ENCODE data around the gene CFAP251. TPM values are rescaled to one million over a fixed set of nuclear protein-coding genes. Genes with fewer than 3 reads are reported as not detected.
"Not testable (repeated sequence)": the region's sequence is repeated elsewhere in the genome, so short reads cannot be mapped to it uniquely, and the experiment has no call there.

CFAP251 gene
- total RNA-seq, 1 donor from 2014 or later = 2.6 TPM

- DNase-seq (ENCODE audit: low read depth in 2 of 2) = no peak
These were observed 15.2 kb upstream of the CFAP251 start for GRCh38 chr12:121903202-121903601.

- DNase-seq (ENCODE audit: low read depth in 2 of 2) = no peak
These were observed 12.6 kb upstream of the CFAP251 start for GRCh38 chr12:121905746-121906145.

- DNase-seq (ENCODE audit: low read depth in 2 of 2) = no peak
These were observed 9.7 kb upstream of the CFAP251 start for GRCh38 chr12:121908702-121909101.

GRCh38 chr12:121911824-121912585 is 6.4 kb upstream of the CFAP251 start:
- no peak for DNase-seq (ENCODE audit: low read depth in 2 of 2)

- DNase-seq (ENCODE audit: low read depth in 2 of 2) = no peak
These were observed 2.5 kb upstream of the CFAP251 start for GRCh38 chr12:121915841-121916321.

GRCh38 chr12:121916719-121917118 is 1.7 kb upstream of the CFAP251 start:
- DNase-seq (ENCODE audit: low read depth in 2 of 2) = peak; percentile 52 to 60

- DNase-seq (ENCODE audit: low read depth in 2 of 2) = no peak
These were observed 267 bp downstream of the CFAP251 start for GRCh38 chr12:121918679-121919038.

GRCh38 chr12:121921066-121921465 is 2.7 kb downstream of the CFAP251 start:
- DNase-seq (ENCODE audit: low read depth in 2 of 2) = no peak

GRCh38 chr12:121925358-121925695 is 6.9 kb downstream of the CFAP251 start:
- peak in 1 of 2 donors; percentile 75 for DNase-seq (ENCODE audit: low read depth in 2 of 2)

- DNase-seq (ENCODE audit: low read depth in 2 of 2) = no peak
These were observed 8.7 kb downstream of the CFAP251 start for GRCh38 chr12:121926874-121927706.

- DNase-seq (ENCODE audit: low read depth in 2 of 2) = no peak
These were observed 9.4 kb downstream of the CFAP251 start for GRCh38 chr12:121927813-121928212.

- not testable (repeated sequence) for DNase-seq (ENCODE audit: low read depth in 2 of 2)
These were observed 11.2 kb downstream of the CFAP251 start for GRCh38 chr12:121929545-121929944.

- no peak for DNase-seq (ENCODE audit: low read depth in 2 of 2)
These were observed 12.5 kb downstream of the CFAP251 start for GRCh38 chr12:121930862-121931261.

- no peak for DNase-seq (ENCODE audit: low read depth in 2 of 2)
These were observed 13.8 kb downstream of the CFAP251 start for GRCh38 chr12:121932176-121932536.

- no peak for DNase-seq (ENCODE audit: low read depth in 2 of 2)
These were observed 14.6 kb downstream of the CFAP251 start for GRCh38 chr12:121932914-121933521.

- peak in 1 of 2 donors; percentile 18 for DNase-seq (ENCODE audit: low read depth in 2 of 2)
These were observed 15.3 kb downstream of the CFAP251 start for GRCh38 chr12:121933522-121934308.

GRCh38 chr12:121934309-121934664 is 15.9 kb downstream of the CFAP251 start:
- no peak for DNase-seq (ENCODE audit: low read depth in 2 of 2)

- DNase-seq (ENCODE audit: low read depth in 2 of 2) = no peak
These were observed 19.3 kb downstream of the CFAP251 start for GRCh38 chr12:121937654-121938053.

- no peak for DNase-seq (ENCODE audit: low read depth in 2 of 2)
These were observed 20.8 kb downstream of the CFAP251 start for GRCh38 chr12:121939186-121939585.

- DNase-seq (ENCODE audit: low read depth in 2 of 2) = no peak
These were observed 21.8 kb downstream of the CFAP251 start for GRCh38 chr12:121939992-121940766.
